DND-41 (cell line): ENCODE results near the gene ABI3BP.

Experiments used
- CTCF ChIP-seq: IDR thresholded peaks from 2 replicates; pipeline ENCODE4 v1.5.1; 2012; ENCODE audit warnings: borderline replicate concordance, low read length, moderate library complexity, mild to moderate bottlenecking; ENCODE audit not compliant: poor library complexity, severe bottlenecking; ENCODE audit errors: extremely low read depth
- EZH2 ChIP-seq: IDR thresholded peaks from 3 replicates; pipeline ENCODE4 v1.6.1; 2012; ENCODE audit warnings: borderline replicate concordance, low read depth, mild to moderate bottlenecking, moderate library complexity, low read length, inconsistent platforms; ENCODE audit not compliant: severe bottlenecking

- TF ChIP-seq CTCF (no peak), EZH2 (no peak)
These were observed 278.0 kb downstream of the ABI3BP start for GRCh38 chr3:100715176-100715575.
